RCC 7860 (cell line): ENCODE data around the gene SOCS4.
"Not testable (repeated sequence)": the region's sequence is repeated elsewhere in the genome, so short reads cannot be mapped to it uniquely, and the experiment has no call there.

ENCODE experiments used
- DNase-seq: peaks from one replicate; pipeline ENCODE4 v3.0.0-alpha.2; 2015; ENCODE audit warnings: low spot score
- FAIRE-seq: peaks from 2 replicates; lab custom pipeline; 2012; peaks lifted over from hg19 to GRCh38; lab: Jason Lieb, UNC

The SOCS4 gene, protein sequence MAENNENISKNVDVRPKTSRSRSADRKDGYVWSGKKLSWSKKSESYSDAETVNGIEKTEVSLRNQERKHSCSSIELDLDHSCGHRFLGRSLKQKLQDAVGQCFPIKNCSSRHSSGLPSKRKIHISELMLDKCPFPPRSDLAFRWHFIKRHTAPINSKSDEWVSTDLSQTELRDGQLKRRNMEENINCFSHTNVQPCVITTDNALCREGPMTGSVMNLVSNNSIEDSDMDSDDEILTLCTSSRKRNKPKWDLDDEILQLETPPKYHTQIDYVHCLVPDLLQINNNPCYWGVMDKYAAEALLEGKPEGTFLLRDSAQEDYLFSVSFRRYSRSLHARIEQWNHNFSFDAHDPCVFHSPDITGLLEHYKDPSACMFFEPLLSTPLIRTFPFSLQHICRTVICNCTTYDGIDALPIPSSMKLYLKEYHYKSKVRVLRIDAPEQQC

DNA sequence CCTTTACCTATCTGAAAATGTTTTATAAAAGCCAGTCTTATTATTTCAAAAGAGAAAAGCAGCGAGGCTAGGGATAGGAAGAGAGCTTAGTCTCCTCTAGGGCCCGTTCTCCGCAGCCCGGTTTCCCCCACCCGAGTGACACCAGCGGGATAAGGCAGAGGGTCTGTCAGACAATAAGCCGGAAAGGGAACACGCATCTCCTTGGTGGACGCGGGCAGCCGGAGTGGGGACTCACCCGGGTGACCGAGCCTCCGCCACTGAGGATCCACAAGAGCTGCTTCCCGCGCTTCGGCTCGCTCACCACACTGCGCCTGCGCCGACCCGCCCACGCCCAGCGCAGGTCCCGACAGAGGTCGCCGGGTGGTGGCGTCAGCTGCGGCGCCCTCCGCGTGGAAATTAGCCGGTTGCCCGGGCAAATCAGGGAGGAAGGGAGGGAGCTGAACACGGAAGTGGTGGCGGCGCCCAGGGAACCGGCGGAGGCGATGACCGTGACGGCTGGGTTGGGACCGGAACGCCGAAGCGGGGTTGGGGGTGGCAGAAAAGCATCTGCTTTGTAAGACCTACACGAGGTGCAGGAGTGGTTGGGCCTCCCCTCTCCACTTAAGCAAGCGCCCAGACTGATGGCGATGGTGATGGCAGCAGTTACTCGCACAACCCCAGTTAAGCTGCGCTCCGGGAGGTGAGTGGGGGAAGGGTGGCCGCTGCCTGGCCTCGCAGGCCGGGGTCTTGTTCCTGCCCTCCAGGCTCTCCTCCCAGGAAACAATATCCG, at the start of gene SOCS4, which contains the start of gene WDHD1:
SOCS4 (plus strand) TSS at position 444 of the 769 bp plus-strand sequence. CDS start 15,806 bp downstream, outside the sequence.
WDHD1 (minus strand) TSS at position 307 of the 769 bp plus-strand sequence. CDS start 312 bp downstream, outside the sequence.
- DNase-seq = peak; percentile 75
- FAIRE-seq = no peak

DNA sequence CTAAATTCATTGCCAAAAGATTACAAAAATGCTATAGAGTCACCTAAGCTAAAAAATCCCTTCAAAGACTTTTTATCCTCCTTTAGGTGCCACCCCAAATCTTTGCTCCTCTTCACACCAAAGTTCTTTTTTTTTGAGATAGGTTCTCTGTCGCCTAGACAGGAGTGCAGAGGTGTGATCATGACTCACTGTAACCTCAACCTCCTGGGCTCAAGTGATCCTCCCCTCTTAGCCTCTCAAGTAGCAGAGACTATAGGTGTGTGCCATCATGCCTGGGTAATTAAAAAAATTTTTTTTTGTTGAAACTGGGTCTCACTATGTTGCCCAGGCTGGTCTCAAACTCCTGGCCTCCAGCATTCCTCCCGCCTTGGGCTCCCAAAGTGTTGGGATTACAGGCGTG, 48.0 kb upstream of the SOCS4 start:
- FAIRE-seq = no peak
- no peak for DNase-seq

DNA sequence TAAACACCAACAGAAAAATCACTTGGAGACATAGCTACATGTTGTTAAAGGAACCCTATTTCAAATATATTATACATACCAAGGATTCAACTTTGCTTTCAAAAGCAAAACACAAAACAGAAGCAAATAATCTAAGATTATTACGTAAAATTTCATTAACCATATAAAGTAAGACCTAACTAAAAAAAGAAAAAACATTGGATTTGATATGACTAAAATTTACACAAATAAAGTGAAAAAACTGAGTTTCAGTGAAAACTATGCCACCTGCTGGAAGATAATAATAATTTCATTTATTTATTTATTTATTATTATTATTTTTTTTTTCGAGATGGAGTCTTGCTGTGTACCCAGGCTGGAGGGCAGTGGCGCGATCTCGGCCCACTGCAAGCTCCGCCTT, 45.3 kb upstream of the SOCS4 start:
- DNase-seq = no peak
- no peak for FAIRE-seq

DNA sequence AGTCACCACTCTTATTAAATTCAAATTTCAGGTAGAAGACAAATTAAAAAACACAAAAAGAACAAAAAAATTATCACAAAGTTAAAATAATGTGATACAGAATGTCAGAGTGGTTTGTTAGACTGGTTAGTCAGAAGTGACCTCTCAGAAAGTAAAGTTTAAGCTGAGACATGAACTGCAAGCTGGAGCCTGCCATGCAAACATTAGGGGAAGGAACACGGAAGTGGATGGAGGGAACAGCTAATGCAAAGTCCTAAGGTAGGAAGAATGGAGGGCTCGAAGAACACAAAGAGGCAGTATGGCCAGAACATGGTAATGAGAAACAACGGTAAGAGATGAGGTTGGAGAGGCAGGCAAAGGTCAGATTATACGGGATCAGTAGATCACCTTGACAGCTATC, 41.9 kb upstream of the SOCS4 start:
- DNase-seq (no peak), FAIRE-seq (no peak)

DNA sequence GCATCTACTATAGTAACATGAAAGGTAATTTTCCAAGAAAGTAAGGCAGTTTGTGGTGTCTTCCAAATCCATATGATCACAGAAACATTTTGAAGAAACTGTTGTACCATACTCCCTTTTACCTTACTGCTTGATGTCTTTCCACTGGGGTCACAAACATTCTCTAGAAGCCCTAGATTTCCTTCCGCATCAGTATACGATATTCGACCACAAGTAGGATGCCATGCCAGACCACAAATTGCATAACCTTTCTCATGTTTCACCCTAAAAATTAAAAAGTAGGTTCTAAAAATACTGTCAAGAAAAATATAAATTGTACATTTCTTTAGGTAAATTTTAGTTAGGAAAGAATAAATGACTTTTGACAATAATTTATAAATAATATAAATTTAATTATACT, 26.7 kb upstream of the SOCS4 start:
- FAIRE-seq = no peak
- no peak for DNase-seq

DNA sequence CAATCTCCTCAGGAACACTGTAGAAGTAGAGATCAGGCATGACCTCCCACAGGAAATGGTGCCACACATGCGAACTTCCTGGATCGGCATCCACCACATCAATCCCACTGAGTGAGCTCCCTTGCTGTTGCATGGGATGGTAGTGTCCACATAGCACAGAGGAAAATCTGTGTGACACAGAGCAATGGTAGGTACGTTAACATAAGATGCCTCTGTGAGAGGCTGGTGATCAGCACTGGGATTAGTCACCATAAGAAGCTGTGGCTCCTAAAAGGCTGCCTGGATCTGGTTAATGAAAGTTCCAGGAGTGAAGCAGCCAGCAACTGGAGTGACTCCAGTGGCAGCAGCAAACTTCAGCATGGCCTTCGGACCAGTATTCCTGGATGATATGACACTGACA, 22.0 kb upstream of the SOCS4 start:
- DNase-seq (no peak), FAIRE-seq (no peak)

DNA sequence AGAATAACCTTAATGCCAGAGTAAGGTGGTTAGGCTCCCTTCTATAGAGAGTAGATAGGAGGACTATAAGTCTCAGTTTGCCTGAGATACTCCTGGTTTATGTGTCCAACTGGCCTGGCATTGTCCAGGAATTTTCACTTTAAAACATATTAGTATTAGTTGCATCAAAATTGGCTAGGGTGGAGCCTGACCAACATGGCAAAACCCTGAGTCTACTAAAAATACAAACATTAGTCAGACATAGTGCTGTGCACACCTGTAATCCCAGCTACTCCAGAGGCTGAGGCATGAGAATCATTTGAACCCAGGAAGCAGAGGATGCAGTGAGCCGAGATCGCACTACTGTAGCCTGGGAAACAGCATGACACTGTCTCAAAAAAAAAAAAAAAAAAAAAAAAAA, 12.0 kb upstream of the SOCS4 start:
- DNase-seq = no peak
- FAIRE-seq = no peak

DNA sequence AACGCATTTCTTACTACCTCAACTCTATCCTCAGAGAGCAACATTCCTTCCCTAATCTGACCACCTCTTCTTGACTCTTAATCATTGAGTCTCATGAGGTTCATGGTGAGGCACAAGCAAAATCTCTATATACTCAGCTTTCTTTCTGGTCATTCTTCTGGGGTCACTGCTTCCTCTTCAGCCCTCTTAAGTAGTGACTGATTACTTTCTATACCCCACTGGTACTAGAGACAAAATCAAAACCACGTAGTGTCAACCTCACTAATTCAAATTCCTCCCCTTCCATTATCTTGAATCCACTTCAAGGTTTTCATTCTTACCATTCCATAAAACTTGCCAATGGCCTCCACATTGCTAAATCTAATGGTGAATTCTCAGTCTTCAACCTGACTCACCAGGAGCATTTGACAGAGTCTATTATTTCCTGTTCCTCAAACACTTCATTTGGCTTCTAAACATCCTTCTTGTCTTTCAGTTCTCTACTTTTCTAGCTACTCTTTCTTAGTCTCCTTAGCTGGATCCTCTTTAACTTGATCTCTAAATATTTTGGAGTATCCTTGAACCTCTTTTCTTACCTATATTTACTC, 7.0 kb upstream of the SOCS4 start:
- DNase-seq (no peak), FAIRE-seq (no peak)

DNA sequence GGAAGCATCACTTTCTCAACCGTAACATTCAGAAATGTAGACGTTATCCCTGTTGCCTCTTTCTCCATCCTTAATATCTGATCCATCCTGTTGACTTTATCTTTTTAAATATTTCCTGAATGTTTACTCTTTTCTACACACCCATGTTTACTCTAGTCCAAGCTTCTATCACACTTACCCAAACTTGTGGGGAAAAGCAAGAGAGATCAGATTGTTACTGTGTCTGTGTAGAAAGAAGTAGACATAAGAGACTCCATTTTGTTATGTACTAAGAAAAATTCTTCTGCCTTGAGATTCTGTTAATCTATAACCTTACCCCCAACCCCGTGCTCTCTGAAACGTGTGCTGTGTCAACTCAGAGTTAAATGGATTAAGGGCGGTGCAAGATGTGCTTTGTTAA, 2.7 kb upstream of the SOCS4 start:
- not testable (repeated sequence) for FAIRE-seq, DNase-seq

DNA sequence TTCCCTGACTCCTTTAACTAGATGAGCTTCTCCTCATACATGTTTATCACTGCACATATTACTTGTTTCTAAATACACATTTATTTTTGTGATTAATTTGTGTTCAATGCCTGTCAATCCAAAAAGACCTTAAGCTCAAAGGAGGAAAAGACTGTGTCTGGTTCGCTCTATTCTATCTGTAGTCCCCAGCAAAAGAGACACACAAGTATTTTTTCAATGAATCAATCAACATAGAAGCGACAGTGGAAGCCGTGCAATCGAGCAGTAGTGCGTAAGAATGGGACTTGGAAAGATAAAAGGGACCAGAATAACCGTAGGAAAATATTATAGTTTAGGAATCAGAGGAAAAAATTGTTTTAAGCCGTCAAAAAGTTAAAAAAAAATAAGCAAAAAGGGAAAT, 1.1 kb upstream of the SOCS4 start:
- DNase-seq = no peak

DNA sequence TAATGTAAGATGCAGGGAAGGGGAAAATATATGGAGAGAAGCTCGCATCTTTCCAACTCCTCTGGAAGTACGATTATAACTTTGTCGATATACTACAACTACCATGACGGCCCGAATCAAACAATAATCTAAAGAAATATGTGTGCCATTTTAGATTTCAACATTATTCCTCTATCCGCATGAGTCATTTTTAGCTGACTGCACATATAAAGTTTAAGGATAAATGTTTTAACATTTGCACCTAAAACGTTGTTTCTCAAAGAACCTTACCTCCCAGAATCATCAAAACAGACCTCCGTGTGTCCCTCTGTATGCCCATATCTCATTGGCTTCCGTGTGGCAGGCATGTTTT, 619 bp upstream of the SOCS4 start:
- no peak for FAIRE-seq
- no peak for DNase-seq

More for the DNA sequence above, 1.1 kb upstream of the SOCS4 start:
- no peak for FAIRE-seq

DNA sequence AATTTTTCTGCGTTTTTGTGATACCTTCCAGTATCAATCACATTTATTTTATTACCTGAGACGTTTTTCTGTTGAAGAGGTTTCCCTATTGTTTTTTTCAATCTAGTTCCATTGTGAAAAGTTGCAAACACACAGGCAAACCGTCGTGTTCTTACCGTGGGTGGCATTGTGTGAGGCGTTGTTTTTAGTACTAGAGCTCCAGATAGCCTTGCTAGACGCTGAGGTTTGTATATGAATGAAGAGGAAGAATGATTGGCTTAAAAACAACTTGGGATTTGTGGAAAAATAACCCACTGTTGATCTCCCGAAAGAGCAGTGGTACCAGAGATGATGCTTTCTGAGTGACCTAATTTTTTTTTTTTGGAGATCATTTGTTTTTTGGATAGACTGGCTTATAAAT, 1.0 kb downstream of the SOCS4 start:
- DNase-seq (no peak), FAIRE-seq (no peak)

DNA sequence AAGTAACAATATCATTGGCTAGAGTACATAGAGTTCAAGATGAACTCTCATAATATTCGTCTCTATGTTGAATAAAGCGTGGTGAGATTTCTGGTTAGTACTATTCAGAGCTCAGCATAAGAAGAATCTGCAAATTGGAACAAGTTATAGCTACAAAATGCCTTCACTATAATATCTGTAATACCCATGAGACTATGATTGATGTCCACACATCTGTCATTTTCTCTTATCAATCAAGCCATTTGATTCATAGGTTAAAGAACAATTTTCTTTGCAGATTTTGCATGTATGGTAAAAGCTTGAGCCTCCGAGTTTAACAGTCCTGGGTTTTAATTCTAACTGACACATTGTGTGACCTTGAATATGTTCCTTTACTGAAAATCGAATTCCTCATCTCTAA, 1.4 kb downstream of the SOCS4 start:
- DNase-seq (no peak), FAIRE-seq (no peak)

DNA sequence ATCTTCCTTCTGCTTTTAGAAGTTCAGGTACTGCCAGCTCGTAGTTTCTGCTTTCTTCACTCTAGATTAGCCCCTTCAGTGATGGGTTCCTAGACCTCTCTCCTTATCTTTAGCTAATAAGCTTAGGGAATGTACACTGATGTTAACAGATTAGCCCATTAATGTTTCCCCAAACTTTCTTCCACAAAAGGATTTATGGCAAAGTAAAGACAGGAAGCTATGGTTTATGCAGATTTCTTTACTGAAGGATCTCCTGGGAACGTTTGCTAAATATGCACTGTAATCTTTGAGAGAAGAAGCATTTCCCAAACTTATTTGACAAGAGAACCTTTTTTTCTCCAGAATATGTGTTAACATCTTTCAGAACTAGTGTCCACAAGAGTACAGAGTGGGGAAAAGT, 4.2 kb downstream of the SOCS4 start:
- no peak for DNase-seq
- no peak for FAIRE-seq

DNA sequence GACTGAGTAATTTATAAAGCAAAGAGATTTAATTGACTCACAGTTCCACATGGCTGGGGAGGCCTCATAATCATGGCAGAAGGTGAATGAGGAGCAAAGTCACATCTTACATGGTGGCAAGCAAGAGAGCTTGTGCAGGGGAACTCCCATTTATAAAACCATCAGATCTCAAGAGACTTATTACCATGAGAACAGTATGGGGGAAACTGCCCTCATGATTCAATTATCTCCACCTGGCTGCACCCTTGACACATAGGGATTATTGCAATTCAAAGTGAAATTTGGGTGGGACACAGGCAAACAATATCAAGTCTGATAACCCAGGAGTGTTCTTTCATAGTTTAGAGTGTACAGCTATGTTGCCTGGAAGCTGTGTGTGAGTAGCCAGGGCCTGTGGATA, 11.0 kb downstream of the SOCS4 start:
- DNase-seq, FAIRE-seq: not testable (repeated sequence)

DNA sequence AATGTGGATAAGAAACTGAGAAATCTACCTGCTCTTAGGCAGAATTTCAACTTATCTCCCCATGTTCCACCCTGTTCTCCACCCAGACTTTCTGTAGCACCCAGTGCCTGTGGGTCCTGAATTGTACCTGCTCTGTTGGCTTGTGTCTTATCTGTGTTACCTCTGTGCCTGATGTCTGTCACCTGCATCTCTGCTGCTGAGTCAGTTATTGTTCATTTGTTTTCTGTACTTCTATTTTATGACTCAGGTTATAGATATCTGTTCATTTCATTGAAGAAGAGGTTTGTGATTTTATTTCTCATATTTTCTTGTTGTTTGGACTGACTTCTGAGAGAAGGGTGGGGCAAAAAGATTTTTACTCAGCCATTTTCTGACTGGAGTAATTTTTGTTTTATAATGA, 11.7 kb downstream of the SOCS4 start:
- DNase-seq (no peak), FAIRE-seq (no peak)

DNA sequence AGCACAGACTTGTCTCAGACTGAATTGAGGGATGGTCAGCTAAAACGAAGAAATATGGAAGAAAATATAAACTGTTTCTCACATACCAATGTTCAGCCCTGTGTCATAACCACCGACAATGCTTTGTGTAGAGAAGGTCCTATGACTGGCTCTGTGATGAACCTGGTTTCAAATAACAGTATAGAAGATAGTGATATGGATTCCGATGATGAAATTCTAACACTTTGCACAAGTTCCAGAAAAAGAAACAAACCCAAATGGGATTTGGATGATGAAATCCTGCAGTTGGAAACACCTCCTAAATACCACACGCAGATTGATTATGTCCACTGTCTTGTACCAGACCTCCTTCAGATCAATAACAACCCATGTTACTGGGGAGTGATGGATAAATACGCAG, 16.5 kb downstream of the SOCS4 start:
- DNase-seq (no peak), FAIRE-seq (no peak)

DNA sequence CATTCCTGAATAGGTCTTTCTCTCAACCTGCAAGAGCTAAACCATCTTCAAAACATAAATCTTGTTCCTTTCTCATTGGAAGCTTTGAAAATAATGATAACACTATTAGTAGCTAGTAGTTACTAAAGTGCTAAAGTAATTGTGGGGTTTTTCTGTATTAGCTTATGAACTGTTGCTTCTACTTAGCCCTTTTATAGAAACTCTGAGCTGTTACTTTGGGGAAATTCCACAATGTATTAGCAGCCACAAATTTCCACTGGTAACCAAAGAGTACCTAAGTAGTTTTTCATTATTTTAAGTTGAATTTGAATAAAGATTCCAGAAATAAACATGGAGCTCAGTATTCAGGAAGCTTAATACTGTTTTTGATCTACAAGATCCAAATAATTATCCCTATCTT, 18.1 kb downstream of the SOCS4 start:
- no peak for FAIRE-seq
- DNase-seq = no peak

DNA sequence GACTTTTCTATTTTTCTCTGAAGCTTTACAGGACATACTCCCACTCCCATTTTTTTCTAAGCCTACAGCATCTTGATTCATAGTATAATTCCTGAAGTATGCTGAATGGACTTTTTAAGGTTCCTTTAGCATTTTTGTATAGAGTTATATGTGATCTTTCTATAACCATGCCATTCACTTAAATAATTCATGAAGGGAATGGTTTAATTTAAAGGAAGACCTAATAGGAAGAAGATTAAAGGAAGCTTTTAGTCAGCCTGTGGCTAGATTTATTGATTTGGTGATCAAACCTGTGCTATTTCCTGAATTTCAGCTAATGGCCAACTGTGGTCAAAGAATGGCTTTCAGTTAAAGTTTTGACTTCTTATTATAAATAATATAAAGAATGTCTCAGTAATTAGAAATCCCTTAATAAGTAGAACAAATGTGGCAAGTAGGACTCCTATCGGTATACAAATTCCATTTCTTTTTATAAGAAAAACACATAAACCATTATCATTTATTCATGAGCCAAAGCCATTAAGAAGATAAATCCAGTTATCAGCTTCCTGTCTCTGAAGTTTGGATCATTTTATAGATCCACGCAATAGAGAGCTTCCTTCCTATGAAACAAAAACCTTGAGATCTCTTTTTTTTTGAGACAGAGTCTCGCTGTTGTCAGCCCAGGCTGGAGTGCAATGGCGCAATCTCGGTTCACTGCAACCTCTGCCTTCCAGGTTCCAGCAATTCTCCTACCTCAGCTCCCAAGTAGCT, 20.4 kb downstream of the SOCS4 start:
- FAIRE-seq = no peak
- DNase-seq = no peak

DNA sequence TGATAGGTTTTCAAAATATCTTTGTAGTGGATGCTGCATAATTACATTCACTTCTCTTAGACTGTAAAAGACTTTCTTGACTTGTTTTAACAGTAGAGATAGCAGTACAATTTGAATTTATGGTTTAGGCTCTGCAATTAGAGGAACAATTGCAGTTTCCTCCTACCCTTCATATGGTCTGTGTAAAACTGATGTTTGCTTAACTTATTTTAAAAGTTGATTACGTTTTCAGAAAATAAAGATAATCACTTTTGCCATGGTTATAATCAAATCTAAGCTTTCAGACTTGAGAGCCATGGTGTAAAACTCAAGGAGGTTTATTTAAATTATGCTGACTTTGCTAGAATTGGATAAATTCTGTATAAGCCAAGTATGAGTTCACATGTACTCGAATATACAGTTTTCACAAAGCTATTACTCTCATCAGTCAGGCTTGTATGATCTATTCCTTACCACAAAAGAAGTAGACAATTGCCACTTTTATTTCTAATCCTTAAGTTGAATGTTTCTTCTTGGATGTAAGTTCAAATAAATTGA, 21.9 kb downstream of the SOCS4 start:
- DNase-seq = no peak
- no peak for FAIRE-seq

DNA sequence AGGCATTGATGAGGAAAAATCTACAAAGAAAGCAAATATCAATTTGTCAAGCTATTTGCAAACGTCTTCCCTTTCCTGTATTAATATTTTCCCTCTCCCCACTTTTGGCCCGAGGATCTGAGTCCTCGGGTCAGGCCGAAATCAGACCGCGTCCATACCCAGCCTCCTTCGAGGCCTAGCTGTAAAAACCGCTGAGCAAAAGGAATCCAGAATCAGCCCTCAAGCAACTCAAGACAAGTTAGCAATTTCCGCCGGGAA, 24.1 kb downstream of the SOCS4 start:
- FAIRE-seq = no peak
- DNase-seq = no peak
